Measurements from ENCODE around the gene KTN1.

The KTN1 gene

DNA sequence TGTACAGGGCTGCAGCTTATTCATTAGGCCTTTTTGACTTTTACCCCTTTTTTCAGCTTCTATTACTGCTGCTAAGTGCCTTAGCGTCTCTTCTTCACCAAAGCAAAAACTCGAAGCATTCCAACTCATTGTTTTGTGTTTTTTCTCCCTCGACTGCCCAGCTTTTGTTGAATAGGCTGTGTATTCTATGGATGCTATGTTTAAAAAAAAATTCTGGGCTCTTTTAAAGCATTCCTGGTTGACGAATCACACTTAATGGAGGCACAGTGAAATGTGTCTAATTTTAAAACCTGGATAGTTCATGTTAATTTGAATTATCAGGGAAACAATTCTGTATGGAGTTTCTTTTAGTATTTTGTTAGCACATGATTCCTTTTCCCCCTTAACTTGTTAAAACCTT is 29.7 kb downstream of the KTN1 start:
- DNase-seq (ENCODE audit: low spot score) = no peak

DNA sequence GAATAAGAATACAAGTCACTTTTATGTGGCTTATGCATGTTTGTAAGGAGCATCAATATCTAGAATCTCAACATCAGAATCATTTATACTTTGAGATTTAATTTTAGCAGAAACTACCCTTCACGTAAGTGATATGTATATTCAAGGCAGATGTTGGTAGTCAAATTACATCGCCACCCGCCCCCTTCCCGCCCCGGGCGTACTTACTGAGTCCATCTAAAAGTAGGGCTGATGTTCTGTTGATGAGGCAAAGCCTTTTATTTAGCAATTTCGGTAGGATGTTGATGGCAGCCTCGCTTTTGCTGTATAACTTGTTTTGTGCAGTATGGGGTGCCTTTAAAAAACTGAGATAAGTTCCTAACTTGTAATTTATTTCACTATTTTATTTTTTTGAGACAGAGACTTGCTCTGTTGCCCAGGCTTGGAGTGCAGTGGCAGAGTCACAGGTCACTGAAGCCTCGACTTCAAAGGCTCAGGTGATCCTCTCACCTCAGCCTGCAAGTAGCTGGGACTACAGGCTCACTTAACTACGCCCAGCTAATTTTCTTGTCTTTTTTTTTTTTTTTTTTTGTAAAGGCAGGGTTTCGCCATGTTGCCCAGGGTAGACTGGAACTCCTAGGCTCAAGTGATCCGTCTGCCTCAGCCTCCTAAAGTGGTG is 30.8 kb downstream of the KTN1 start:
- no peak for DNase-seq (ENCODE audit: low spot score)

DNA sequence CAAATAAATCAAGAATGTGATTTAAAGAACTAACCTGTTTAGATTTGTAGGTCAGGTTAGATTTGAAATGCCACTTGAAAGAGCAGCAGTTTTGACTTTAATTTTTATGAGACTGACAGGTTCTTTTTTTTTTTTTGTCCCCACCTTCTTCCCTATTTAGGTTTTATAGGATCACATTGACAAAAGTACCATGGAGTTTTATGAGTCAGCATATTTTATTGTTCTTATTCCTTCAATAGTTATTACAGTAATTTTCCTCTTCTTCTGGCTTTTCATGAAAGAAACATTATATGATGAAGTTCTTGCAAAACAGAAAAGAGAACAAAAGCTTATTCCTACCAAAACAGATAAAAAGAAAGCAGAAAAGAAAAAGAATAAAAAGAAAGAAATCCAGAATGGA is 31.9 kb downstream of the KTN1 start:
- no peak for DNase-seq (ENCODE audit: low spot score)

DNA sequence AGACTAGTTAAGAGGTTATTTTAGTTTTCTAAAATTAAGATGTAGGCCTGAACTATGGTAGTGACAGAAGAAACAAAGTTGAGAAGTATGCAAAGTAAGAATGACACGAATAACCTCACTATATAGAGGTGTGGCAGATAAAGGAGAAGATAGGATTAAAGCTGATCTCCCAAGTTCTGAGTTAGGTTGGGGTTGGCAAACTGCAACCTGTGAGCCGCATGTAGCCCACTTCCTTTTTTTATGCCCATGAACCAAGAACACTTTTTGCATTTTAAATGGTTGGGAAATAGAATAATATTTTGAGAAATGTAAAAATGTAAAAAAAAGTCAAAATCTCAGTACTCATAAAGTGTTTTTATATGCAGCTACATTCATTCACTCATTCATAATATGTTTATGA is 34.3 kb downstream of the KTN1 start:
- DNase-seq (ENCODE audit: low spot score) = no peak

DNA sequence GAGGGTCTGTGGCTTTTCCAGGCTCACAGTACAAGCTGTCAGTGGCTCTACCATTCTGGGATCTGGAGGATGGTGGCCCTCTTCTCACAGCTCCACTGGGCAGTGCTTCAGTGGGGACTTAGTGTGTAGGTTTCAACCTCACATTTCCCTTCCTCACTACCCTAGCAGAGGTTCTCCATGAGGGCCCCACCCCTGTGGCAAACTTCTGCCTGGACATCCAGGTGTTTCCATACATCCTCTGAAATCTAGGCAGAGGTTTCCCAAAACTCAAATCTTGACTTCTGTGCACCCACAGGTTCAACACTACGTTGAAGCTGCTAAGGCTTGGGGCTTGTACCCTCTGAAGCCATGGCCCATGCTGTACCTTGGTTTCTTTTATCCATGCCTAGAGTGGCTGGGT is 40.3 kb downstream of the KTN1 start:
- DNase-seq (ENCODE audit: low spot score) = no peak

DNA sequence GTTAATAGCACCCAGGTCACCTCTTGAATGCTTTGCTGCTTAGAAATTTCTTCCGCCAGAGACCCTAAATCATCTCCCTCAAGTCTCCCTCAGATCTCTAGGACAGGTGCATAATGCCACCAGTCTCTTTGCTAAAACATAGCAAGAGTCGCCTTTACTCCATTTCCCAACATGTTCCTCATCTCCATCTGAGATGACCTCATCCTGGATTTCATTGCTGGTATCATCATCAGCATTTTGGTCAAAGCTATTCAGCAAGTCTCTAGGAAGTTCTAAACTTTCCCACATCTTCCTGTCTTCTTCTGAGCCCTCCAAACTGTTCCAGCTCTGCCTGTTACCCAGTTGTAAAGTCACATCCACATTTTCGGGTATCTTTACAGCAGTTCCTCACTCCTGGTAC is 41.0 kb downstream of the KTN1 start:
- no peak for DNase-seq (ENCODE audit: low spot score)

DNA sequence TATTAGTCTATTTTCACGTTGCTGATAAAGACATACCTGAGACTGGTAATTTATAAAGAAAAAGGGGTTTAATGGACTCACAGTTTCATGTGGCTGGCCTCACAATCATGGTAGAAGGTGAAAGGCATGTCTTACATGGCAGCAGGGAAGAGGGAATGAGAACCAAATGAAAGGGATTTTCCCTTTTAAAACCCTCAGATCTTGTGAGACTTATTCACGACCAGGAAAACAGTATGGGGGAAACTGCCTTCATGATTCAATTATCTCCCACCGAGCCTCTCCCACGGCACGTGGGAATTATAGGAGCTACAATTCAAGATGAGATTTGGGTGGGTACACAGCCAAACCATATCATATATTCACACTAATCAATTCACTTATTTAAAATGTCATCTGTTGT is 41.4 kb downstream of the KTN1 start:
- DNase-seq (ENCODE audit: low spot score) = no peak

DNA sequence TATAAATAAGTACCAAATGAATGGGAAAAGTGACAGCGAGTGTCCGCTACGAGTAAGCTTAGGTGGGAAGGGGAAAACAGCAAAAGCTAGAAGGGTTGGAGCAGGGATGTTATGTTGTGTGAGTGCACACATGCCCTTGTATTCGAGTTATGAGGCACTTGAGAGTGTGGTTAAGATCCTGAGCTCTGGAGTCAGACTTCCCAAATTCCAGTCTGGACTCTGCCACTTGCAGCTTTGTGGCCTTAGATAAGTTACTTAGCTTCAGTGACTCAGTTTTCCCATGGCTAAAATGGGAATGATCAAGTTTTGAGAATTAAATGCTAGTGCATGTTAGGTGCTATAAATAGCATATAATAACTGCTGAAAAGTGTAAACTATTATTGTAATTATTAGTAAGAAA is 44.9 kb downstream of the KTN1 start:
- no peak for DNase-seq (ENCODE audit: low spot score)

DNA sequence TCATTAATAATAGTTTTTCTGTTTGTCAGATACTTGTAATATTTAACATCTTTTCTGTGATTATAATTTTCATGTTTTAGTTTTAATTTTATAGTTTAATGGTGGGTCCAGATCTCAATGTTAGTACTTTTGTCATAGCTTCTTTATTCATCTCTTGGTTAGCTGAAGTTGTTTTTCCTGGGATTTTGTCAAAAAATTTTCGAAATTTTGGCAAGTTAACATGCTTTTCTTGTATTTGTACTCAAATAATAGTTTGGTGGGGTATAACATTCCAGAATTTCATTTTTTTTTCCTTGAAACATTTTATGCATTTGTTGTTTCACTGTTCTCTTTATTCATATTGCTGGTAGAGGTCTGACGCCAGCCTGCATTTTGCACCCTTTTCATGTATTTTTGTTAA is 45.5 kb downstream of the KTN1 start:
- DNase-seq (ENCODE audit: low spot score) = no peak

DNA sequence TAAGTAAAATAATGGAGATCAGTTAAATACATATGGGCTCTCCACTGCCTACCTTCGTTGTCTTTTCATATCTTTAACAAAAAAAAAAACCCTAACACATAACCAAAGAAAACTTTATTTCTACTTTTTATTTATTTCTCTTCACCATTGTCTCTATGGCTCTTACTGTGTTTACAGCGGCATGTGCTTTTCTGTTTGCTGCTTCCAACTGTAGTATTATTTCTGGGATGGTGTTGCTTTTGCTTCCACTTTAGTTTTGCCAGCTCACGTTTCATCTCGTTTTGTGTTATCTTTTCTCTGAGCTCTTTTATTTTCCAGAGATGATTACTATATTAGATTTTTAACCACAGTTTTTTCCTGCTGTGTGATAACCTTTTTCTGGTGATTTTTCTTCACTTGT is 46.1 kb downstream of the KTN1 start:
- no peak for DNase-seq (ENCODE audit: low spot score)

DNA sequence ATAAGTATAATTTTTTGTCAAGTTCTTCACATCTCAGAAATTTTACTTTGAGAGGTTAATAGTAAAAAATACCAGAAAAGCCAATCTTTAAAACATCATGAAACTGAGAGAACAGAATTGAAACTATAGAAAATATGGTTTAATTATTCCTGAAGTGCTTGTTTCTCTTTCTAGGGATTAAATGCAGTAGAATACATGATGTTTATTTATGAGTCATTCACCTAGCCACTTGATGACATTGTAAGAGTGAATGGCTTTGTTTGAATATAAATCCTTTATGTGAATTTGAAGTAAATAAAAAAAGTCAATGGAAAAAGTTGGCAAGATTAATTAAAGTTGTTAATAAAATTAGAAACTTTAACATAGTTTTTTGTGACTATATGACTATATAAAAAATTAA is 48.4 kb downstream of the KTN1 start:
- no peak for DNase-seq (ENCODE audit: low spot score)

DNA sequence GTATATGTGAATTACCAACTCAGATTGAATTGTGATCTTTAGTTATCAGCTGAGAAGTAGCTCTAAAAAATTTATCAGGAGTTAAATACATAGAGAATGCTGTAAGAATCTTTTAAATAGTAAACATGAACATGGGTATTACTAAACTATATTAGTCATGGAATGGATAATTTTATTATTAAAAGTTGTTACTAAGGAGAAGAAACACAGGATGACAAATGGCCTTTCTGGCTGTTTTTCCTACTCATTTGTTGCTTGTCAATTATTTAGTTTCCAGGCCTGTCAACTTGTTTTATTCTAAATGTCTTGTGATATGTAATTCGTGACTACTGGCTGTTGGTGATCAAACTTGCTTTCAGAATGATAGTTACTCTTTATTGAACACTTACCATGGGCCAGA is 58.7 kb downstream of the KTN1 start:
- DNase-seq (ENCODE audit: low spot score) = no peak

DNA sequence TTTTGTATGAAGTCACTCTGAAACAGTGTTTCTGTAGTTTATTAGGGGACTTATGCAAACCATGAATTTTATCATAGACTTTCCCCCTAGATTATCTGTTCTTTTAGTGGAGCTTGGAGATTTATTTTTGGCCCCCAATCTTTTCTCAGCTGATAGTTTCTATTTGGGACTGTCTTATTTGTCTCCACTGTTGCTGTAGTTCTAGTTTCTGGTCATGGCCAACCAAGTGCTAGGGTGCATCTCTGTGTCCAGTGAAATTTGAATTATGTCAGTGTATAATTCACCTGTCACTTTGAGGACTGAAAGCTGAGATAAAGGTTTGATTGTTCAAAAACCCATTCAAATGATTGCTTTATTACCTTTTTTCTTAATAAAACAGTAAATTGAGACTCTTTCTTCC is 61.3 kb downstream of the KTN1 start:
- no peak for DNase-seq (ENCODE audit: low spot score)

DNA sequence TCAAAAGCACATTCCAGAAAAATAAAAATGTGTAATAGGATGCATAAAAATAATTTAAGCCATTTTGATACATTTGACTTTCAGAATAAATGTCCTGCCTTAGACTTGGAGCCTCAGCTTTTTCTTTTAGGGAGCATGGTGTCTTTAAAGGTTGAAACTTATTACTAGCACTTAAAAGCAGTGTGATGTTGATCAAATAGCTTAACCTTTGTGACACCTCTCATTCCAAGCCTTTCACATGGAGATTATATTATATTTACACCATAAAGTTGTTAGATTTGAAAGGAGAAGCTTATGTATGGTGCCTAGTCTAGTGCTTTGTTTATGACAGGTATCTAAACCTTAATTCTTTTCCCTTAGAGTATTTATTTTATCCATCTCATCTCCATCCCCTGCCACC is 61.9 kb downstream of the KTN1 start:
- no peak for DNase-seq (ENCODE audit: low spot score)

DNA sequence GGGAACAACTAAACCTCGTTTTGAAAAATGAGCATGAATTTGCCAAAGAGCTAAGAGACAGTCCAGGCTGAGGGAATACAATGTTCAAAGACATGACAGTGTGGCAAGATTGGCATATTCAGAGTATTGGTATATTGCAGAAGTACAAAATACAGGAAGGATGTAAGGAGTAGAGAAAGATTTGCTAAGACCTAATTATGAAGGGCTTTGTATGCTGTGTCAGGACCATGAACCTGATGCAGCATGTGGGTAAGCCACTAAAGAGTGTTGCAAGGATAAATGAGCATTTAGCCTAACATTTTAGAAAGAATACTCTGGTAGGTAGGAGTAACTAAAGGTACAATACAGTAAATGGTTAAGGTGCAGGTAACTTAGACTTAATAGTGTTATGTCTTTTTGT is 65.1 kb downstream of the KTN1 start:
- DNase-seq (ENCODE audit: low spot score) = no peak

DNA sequence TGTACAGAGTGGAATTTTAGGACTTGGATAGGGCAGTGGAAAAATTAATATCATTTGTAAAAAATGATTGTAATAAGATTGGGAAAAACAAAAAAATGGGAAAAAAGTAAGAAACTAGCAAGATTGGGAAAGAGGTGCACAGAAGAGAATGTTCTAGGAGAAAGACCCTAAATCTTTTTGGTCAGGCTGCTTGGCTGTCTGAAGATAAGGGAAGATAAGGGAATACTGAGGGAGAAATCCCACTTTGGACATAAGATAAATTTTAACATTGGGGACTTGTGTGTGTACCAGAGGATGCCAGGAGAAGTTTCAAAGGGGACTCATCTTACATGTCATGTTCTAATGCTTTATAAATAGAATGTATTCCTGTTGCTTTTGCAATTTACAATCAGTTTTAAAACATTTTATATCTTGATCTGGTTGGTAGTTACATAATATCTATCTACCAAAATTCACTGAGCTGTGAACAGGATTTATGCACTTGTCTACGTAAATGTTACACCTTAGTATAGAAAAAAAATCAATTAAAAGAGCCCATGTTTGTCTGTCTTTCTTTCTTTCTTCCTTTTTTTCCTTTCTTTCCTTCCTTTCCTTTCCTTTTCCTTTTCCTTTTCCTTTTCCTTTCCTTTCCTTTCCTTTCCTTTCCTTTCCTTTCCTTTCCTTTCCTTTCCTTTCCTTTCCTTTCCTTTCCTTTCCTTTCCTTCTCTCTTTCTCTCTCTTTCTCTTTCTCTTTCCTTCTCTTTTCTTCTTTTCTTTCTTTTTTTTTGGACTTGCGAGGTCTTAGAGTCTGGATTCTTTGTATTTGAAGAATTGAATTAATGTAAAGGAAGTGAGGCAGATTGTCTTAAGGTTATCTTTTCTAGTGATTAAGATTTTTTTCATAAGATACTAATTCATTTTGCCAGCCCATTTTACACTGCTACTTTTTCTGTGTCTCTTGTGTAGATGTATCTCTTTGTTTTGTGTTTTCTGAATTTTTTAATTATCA is 66.1 kb downstream of the KTN1 start:
- no peak for DNase-seq (ENCODE audit: low spot score)

DNA sequence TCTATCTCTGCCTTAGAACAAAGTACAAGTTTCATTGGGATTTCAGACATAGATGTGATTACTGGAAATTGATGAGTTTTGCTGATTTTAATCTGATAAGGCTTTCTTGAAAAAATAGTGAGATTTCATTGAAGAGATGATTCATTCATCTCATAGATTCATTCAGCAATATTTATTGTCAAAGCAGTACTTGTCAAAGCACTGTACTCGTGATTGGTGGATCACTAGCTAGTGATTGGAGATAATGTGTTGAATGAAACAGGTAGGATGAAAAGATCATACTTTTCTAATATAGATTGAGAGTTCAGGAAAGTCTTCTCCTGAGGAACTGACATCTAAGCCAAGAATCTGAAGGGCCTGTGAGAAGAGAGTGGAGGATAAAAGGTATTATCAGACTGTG is 71.0 kb downstream of the KTN1 start:
- no peak for DNase-seq (ENCODE audit: low spot score)

DNA sequence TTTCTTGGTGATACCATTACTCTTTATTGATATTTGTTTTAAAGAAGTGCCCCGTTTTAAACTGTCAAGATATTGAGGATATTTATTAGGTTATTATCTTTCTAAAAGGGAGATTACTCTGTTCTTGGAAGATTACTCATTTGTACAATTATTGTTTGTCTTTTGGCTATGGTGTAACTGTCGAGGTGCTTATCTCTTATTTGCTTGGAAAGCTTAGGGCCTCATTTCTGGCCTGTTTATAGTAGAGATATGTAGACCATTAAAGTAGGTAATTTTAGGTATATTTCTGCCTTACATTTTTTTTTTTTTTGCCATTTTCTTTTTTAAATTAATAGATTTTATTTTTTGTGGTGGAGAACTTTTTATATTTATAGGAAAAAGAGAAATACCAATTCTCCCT is 74.2 kb downstream of the KTN1 start:
- no peak for DNase-seq (ENCODE audit: low spot score)

DNA sequence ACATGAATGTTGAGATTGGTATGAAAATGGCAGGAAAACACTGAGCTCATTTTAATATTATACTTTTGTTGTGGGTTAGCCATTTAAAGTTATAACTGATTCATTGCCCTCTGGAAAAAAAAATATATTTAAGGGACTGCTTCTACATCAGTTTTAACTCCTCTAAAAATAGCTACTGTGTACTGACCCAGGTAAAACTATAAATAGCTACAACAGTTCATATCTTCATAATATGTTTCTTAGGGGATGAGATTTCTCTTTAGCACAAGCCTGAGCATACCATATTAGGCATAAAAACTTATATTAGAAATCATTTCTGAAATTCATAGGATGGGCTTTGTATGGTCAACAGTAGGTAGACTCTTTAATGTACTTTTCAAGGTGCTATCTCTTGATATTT is 81.0 kb downstream of the KTN1 start:
- DNase-seq (ENCODE audit: low spot score) = no peak

DNA sequence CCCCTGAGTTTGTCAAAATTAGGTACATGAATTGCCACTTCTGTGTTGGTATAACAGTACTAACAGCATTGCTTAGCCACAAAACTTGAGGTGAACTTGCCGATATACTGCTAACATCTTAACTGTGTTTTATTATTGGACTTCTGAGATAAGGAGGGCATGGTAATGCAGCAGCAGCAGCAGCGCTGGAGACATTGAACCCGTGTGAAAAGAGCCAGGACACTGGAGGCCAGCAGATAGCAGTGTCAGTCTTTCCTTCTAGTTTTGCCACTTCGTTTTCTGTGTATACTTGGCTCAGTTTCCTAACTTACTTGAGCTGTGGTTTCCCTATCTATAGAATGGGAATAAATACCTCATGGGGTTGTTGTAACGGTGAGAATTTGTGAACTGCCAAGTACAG is 82.7 kb downstream of the KTN1 start:
- DNase-seq (ENCODE audit: low spot score) = no peak

DNA sequence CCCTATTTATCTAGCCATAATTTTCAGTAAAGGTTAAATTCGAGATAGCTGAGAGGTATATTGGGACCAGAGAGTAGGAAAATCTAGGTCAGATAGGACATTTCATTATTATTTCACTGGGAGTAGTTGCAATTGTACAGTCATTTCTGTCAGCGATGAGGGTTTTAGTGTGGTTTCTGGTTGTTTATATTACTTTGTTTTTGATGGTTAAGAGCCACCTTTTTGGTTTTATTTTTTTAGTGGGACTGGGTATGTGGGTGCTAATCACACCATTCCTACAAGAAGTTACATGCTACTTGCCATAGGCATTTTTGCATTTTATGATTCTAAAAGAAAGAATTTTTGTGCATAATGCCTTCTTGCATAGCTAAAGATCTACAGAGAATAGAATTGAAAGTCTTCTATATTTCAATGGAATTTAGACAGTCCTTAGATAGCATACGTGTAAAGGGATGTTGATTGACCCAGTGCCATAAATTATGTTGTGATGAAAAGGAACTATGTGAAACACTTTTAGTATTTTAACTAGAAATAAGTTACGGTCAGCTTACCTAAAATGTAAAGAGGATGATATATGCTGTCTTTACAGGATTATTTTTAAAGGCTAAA is 85.2 kb downstream of the KTN1 start:
- no peak for DNase-seq (ENCODE audit: low spot score)

DNA sequence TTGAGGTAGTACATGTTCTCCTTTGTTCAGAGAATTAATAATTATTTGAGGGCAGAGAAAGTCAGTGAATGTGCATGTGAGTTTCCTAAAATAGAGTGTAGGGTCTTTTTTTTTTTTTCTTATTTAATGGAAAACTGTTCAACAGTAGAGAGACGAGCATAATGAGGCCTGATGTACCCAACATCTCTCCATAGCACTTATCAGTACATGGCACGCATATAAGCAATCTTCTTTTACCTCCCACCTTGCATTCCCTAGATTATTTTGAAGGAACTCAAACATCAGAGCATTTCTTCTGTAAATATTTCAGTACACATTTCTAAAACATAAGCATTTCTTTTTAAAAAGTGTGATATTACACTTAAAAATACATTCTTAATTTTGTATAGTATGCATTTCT is 87.8 kb downstream of the KTN1 start:
- no peak for DNase-seq (ENCODE audit: low spot score)

DNA sequence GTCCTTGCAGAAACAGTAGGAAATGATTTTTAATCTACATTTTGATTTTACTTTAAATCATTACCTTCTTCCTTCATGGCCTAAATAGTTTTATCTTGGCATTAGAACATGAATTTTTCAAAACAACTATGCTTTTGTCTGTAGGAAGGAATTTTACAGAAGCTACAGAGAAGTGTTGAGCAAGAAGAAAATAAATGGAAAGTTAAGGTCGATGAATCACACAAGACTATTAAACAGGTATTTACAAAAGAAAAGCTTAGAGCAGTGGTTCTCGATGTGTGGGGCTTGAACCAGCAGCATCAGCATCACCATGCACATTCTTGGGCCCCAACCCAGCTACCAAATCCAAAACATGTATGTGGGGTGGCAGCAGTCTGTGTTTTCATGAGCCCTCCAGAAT is 91.6 kb downstream of the KTN1 start:
- no peak for DNase-seq (ENCODE audit: low spot score)

All from Ammon's horn (tissue), 1 donor.